HG03025 (cell line): ENCODE results near the gene TMEM208.

Source experiments
- ATAC-seq: cut with Tn5 transposase; IDR thresholded peaks from one replicate; pipeline ENCODE4 v1.9.1; 2021; ENCODE audit warnings: mild to moderate bottlenecking, moderate library complexity; ENCODE audit not compliant: unreplicated experiment, low FRiP score

Gene TMEM208

GRCh38 chr16:67248401-67249177 lies 21.7 kb downstream of the TMEM208 start, which contains the start of gene SLC9A5:
Gene SLC9A5 (plus strand): TSS chr16:67248979. CDS start chr16:67249015, 36 bp downstream.
- ATAC-seq, result no peak

- no peak for ATAC-seq
These were observed 22.5 kb downstream of the TMEM208 start for GRCh38 chr16:67249178-67250044.

- no peak for ATAC-seq
These were observed 23.1 kb downstream of the TMEM208 start for GRCh38 chr16:67250045-67250327.

GRCh38 chr16:67252609-67253497 lies 25.9 kb downstream of the TMEM208 start:
- ATAC-seq, result no peak

GRCh38 chr16:67254801-67255552 lies 28.0 kb downstream of the TMEM208 start:
- no peak for ATAC-seq

- ATAC-seq, result no peak
These were observed 28.8 kb downstream of the TMEM208 start for GRCh38 chr16:67255553-67256221.

GRCh38 chr16:67256701-67257230 lies 29.8 kb downstream of the TMEM208 start:
- ATAC-seq, result no peak

GRCh38 chr16:67257486-67258160 lies 30.7 kb downstream of the TMEM208 start:
- no peak for ATAC-seq

- ATAC-seq, result no peak
These were observed 31.4 kb downstream of the TMEM208 start for GRCh38 chr16:67258161-67258835.

- no peak for ATAC-seq
These were observed 32.8 kb downstream of the TMEM208 start for GRCh38 chr16:67259705-67260104.

- ATAC-seq, result no peak
These were observed 33.6 kb downstream of the TMEM208 start for GRCh38 chr16:67260426-67261063.

GRCh38 chr16:67263201-67263600 lies 36.3 kb downstream of the TMEM208 start:
- ATAC-seq, result no peak

- ATAC-seq, result no peak
These were observed 37.3 kb downstream of the TMEM208 start for GRCh38 chr16:67264277-67264676.

- no peak for ATAC-seq
These were observed 37.9 kb downstream of the TMEM208 start for GRCh38 chr16:67264866-67265265.

- ATAC-seq, result no peak
These were observed 38.9 kb downstream of the TMEM208 start for GRCh38 chr16:67265834-67266233.

- ATAC-seq, result no peak
These were observed 41.2 kb downstream of the TMEM208 start for GRCh38 chr16:67268136-67268579.

GRCh38 chr16:67269766-67270165 lies 42.8 kb downstream of the TMEM208 start:
- ATAC-seq, result no peak

GRCh38 chr16:67270931-67271338 lies 44.0 kb downstream of the TMEM208 start:
- no peak for ATAC-seq
